Measurements from ENCODE around the gene CPZ.

Gene CPZ

DNA sequence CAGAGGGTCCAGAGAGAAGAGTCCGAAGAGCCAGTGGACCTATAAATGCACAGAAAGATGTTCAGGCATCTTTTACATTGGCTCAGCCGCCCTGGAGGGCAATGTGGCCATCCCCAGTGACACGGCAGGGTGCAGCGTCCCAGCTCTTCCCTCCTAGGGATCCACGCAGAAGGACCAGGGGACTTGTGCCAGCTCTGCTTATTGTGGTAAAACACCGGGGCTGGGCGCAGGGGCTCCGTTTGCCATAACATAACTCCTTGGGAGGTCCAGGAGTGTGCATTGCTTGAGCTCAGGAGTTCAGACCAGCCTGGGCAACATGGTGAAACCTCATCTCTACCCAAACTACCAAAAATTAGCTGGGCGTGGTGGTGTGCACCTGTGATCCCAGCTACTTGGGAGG is 70.2 kb downstream of the CPZ start:
- H2BK12ac ChIP-seq (ENCODE audit: low read length): no peak overlapping the region
- no peak overlapping the region for H3K4me3 ChIP-seq (ENCODE audit: low read length in 2 of 2)
- peak overlapping the region; percentile 43 for H3K23ac ChIP-seq (ENCODE audit: low read depth, low read length, poor library complexity)
- no peaks in the 10 kb centered on the region for H3K36me3 ChIP-seq (replicated peaks in 1 of 2; ENCODE audit: control insufficient read depth in 2 of 2, insufficient read depth in 2 of 2, low read length in 2 of 2)
- H3K9me3 ChIP-seq (replicated peaks in 1 of 2; ENCODE audit: control insufficient read depth in 2 of 2, insufficient read depth in 1 of 2, low read depth in 1 of 2, low read length in 2 of 2): no peaks in the 10 kb centered on the region
- H2BK5ac ChIP-seq (ENCODE audit: low read length): no peak overlapping the region
- no peak overlapping the region for H4K8ac ChIP-seq (ENCODE audit: low read depth, low read length)
- H4K91ac ChIP-seq (ENCODE audit: low read depth, low read length, poor library complexity): no peak overlapping the region
- H2AK5ac ChIP-seq (ENCODE audit: low read depth, low read length): no peak overlapping the region
- H3K4me1 ChIP-seq (ENCODE audit: control insufficient read depth in 2 of 2, insufficient read depth in 1 of 2, low read depth in 1 of 2, low read length in 2 of 2): peaks cover 0 to 4% of the 10 kb centered on the region in 2 donors
- H2BK120ac ChIP-seq (ENCODE audit: low read depth, low read length): no peak overlapping the region
- H3K4ac ChIP-seq (ENCODE audit: low read length): no peak overlapping the region
- no peak overlapping the region for H2BK15ac ChIP-seq (ENCODE audit: low read length)
- peaks cover 0 to 19% (median 0%) of the 10 kb centered on the region in 3 experiments for H3K27me3 ChIP-seq (ENCODE audit: control insufficient read depth in 3 of 3, insufficient read depth in 3 of 3, low read depth in 1 of 3, low read length in 3 of 3)
- no peak overlapping the region for H3K9ac ChIP-seq (ENCODE audit: low read depth, low read length, poor library complexity)
- H3K14ac ChIP-seq (ENCODE audit: low read length): no peak overlapping the region
- H2AFZ ChIP-seq (ENCODE audit: low read length): no peak overlapping the region
- H3K18ac ChIP-seq (ENCODE audit: low read length): no peak overlapping the region
- no CpG with 5 or more reads among the region's 9 CpGs for WGBS, 2 donors (ENCODE audit: extremely low coverage in 2 of 2, insufficient read length in 2 of 2, insufficient replicate concordance in 1 of 2)
- no peak for DNase-seq (ENCODE audit: low spot score)
- no peaks in the 10 kb centered on the region for H3K79me1 ChIP-seq (ENCODE audit: low read depth, low read length)
- H3K4me2 ChIP-seq (ENCODE audit: insufficient read depth, low read length, poor library complexity, severe bottlenecking): no peak overlapping the region
- H3K27ac ChIP-seq (replicated peaks; ENCODE audit: low read length): no peak overlapping the region

DNA sequence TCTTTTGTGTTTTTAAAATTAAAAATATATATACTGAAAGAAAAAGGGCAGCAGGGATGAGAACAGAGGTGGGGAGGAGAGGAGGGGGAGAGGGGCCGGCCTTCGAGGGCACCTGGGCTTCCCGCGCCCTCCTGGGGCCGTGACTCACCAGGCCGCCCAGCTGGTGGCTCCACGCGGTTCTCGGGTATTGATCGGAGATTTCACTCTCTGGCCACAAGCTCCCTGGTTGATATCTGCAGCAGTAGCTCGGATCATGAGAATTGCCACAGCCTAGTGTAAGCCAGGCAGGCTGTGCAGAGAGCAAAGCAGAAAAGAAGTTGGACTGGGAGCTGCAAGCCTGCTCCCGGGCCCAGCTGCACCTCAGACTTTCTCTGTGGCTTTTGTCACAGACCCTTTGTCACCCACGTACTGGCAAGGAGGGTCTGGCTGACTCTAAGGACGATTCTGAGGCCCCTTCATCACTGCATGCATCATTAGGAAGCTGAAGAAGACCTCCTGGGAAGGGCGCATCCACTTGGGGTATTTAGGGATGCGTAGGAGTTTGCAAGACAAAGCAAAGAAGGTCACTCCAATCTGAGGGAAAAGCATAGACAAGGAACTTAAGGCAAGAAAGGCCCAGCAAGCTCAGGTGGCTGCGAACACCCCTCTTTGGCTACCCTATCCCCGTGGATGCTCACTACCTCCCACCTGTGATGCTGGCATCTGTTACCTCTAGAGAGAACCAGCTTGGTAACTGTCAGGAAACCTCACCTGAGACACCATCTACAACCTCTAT is 71.7 kb downstream of the CPZ start:
- no peak overlapping the region for H3K23ac ChIP-seq (ENCODE audit: low read depth, low read length, poor library complexity)
- no peak overlapping the region for H2BK5ac ChIP-seq (ENCODE audit: low read length)
- H4K91ac ChIP-seq (ENCODE audit: low read depth, low read length, poor library complexity): no peak overlapping the region
- no peak overlapping the region for H2AK5ac ChIP-seq (ENCODE audit: low read depth, low read length)
- H2BK15ac ChIP-seq (ENCODE audit: low read length): no peak overlapping the region
- peaks cover 0 to 4% of the 10 kb centered on the region in 2 donors for H3K4me1 ChIP-seq (ENCODE audit: control insufficient read depth in 2 of 2, insufficient read depth in 1 of 2, low read depth in 1 of 2, low read length in 2 of 2)
- H3K79me1 ChIP-seq (ENCODE audit: low read depth, low read length): no peaks in the 10 kb centered on the region
- WGBS, 2 donors (ENCODE audit: extremely low coverage in 2 of 2, insufficient read length in 2 of 2, insufficient replicate concordance in 1 of 2): no CpG with 5 or more reads among the region's 18 CpGs
- no peak overlapping the region for H2BK12ac ChIP-seq (ENCODE audit: low read length)
- peak overlapping the region; percentile 32 for H3K18ac ChIP-seq (ENCODE audit: low read length)
- H3K4me3 ChIP-seq (ENCODE audit: low read length in 2 of 2): no peak overlapping the region
- no peak overlapping the region for H4K8ac ChIP-seq (ENCODE audit: low read depth, low read length)
- no peak overlapping the region for H3K4me2 ChIP-seq (ENCODE audit: insufficient read depth, low read length, poor library complexity, severe bottlenecking)
- H3K4ac ChIP-seq (ENCODE audit: low read length): no peak overlapping the region
- peaks cover 0 to 19% (median 0%) of the 10 kb centered on the region in 3 experiments for H3K27me3 ChIP-seq (ENCODE audit: control insufficient read depth in 3 of 3, insufficient read depth in 3 of 3, low read depth in 1 of 3, low read length in 3 of 3)
- H3K9ac ChIP-seq (ENCODE audit: low read depth, low read length, poor library complexity): no peak overlapping the region
- H2BK120ac ChIP-seq (ENCODE audit: low read depth, low read length): no peak overlapping the region
- H3K27ac ChIP-seq (replicated peaks; ENCODE audit: low read length): no peak overlapping the region
- no peaks in the 10 kb centered on the region for H3K36me3 ChIP-seq (replicated peaks in 1 of 2; ENCODE audit: control insufficient read depth in 2 of 2, insufficient read depth in 2 of 2, low read length in 2 of 2)
- no peak overlapping the region for H2AFZ ChIP-seq (ENCODE audit: low read length)
- H3K9me3 ChIP-seq (replicated peaks in 1 of 2; ENCODE audit: control insufficient read depth in 2 of 2, insufficient read depth in 1 of 2, low read depth in 1 of 2, low read length in 2 of 2): no peaks in the 10 kb centered on the region
- no peak for DNase-seq (ENCODE audit: low spot score)
- no peak overlapping the region for H3K14ac ChIP-seq (ENCODE audit: low read length)

DNA sequence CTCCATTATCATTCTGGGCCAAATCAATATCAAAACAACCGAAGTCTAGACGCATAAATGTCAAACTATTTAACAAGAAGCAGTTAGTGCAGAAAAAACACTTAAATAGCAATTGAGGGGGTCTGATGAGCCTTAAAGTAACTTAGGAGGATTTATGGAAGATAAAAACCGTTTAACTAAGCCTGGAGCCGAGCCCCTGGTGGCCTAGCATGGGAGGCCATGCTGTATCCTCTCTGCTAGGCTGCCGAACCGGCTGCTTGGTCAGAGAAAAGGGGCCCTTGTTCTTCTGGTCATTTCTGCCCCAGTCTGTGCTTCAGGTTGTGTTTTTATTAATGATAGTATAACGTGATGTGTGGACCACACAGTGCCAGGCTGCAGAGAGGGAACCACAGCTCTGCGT is 72.4 kb downstream of the CPZ start:
- Histone ChIP-seq H3K18ac (ENCODE audit: low read length) (no peak overlapping the region), H2AFZ (ENCODE audit: low read length) (no peak overlapping the region), H3K4me1 (ENCODE audit: control insufficient read depth in 2 of 2, insufficient read depth in 1 of 2, low read depth in 1 of 2, low read length in 2 of 2) (peaks cover 0 to 4% of the 10 kb centered on the region in 2 donors), H3K36me3 (replicated peaks in 1 of 2; ENCODE audit: control insufficient read depth in 2 of 2, insufficient read depth in 2 of 2, low read length in 2 of 2) (no peaks in the 10 kb centered on the region), H2AK5ac (ENCODE audit: low read depth, low read length) (no peak overlapping the region), H3K23ac (ENCODE audit: low read depth, low read length, poor library complexity) (no peak overlapping the region), H4K91ac (ENCODE audit: low read depth, low read length, poor library complexity) (no peak overlapping the region), H3K4me3 (ENCODE audit: low read length in 2 of 2) (no peak overlapping the region), H2BK5ac (ENCODE audit: low read length) (no peak overlapping the region), H2BK12ac (ENCODE audit: low read length) (no peak overlapping the region), H3K4me2 (ENCODE audit: insufficient read depth, low read length, poor library complexity, severe bottlenecking) (no peak overlapping the region), H3K4ac (ENCODE audit: low read length) (no peak overlapping the region), H2BK15ac (ENCODE audit: low read length) (no peak overlapping the region), H3K27ac (replicated peaks; ENCODE audit: low read length) (no peak overlapping the region), H3K79me1 (ENCODE audit: low read depth, low read length) (no peaks in the 10 kb centered on the region), H3K9ac (ENCODE audit: low read depth, low read length, poor library complexity) (no peak overlapping the region), H4K8ac (ENCODE audit: low read depth, low read length) (no peak overlapping the region), H3K27me3 (ENCODE audit: control insufficient read depth in 3 of 3, insufficient read depth in 3 of 3, low read depth in 1 of 3, low read length in 3 of 3) (peaks cover 0 to 19% (median 0%) of the 10 kb centered on the region in 3 experiments), H3K14ac (ENCODE audit: low read length) (no peak overlapping the region), H2BK120ac (ENCODE audit: low read depth, low read length) (no peak overlapping the region), H3K9me3 (replicated peaks in 1 of 2; ENCODE audit: control insufficient read depth in 2 of 2, insufficient read depth in 1 of 2, low read depth in 1 of 2, low read length in 2 of 2) (no peaks in the 10 kb centered on the region)
- WGBS, 2 donors (ENCODE audit: extremely low coverage in 2 of 2, insufficient read length in 2 of 2, insufficient replicate concordance in 1 of 2): no CpG with 5 or more reads among the region's 8 CpGs
- DNase-seq (ENCODE audit: low spot score): no peak

DNA sequence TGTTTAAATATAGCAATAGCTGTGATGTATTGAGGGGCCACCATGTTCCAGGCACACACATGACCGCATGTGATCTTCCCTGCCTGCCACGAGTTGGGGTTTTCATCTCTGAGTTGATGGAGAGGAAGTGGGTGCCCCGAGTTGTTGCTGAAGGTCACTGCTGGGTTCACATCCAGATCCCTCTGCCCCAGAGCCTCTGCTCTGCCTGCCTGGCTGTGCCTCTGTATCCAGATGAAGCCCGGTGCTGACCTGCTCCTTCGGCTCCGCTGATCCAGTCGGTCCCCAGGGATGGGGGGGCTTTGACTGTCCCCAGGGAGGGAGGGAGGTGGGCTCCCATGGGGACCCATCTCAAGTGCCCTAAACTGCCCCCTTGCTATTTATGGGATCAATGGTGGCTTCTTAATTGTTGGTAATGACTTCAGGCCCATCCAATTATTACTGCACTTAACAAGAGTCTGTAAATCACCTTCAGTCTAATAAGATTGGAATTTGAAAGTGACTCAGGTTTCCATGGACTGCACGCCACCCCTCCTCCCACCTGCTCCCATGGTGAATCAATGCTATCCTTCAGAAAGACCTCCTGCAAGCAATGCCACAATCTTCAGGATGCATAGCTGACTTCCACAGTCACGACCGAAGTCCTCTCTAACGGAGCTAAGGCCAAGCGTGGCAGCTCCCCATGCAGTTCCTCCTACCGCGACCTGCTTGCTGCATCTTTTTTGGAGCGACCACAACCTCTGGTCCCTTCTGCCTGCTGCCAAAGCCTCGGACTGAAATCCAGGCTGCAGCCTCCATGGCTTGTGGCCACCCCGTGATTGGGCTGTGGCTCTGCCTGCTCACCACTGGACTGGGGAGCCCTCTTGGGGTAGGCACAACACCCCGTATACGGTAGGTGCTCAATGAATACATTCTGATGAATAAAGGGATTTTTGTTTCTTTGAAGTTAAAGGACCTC is 73.1 kb downstream of the CPZ start:
- Histone ChIP-seq H3K9ac (ENCODE audit: low read depth, low read length, poor library complexity) (no peak overlapping the region), H2BK15ac (ENCODE audit: low read length) (no peak overlapping the region), H3K9me3 (replicated peaks in 1 of 2; ENCODE audit: control insufficient read depth in 2 of 2, insufficient read depth in 1 of 2, low read depth in 1 of 2, low read length in 2 of 2) (no peaks in the 10 kb centered on the region), H3K4me3 (ENCODE audit: low read length in 2 of 2) (no peak overlapping the region), H2BK12ac (ENCODE audit: low read length) (no peak overlapping the region), H3K27ac (replicated peaks; ENCODE audit: low read length) (no peak overlapping the region), H2BK5ac (ENCODE audit: low read length) (peak overlapping the region; percentile 33), H3K4ac (ENCODE audit: low read length) (no peak overlapping the region), H3K4me2 (ENCODE audit: insufficient read depth, low read length, poor library complexity, severe bottlenecking) (no peak overlapping the region), H3K18ac (ENCODE audit: low read length) (no peak overlapping the region), H4K91ac (ENCODE audit: low read depth, low read length, poor library complexity) (no peak overlapping the region), H3K27me3 (ENCODE audit: control insufficient read depth in 3 of 3, insufficient read depth in 3 of 3, low read depth in 1 of 3, low read length in 3 of 3) (peaks cover 0 to 19% (median 0%) of the 10 kb centered on the region in 3 experiments), H3K14ac (ENCODE audit: low read length) (no peak overlapping the region), H3K23ac (ENCODE audit: low read depth, low read length, poor library complexity) (no peak overlapping the region), H3K36me3 (replicated peaks in 1 of 2; ENCODE audit: control insufficient read depth in 2 of 2, insufficient read depth in 2 of 2, low read length in 2 of 2) (no peaks in the 10 kb centered on the region), H3K79me1 (ENCODE audit: low read depth, low read length) (no peaks in the 10 kb centered on the region), H3K4me1 (ENCODE audit: control insufficient read depth in 2 of 2, insufficient read depth in 1 of 2, low read depth in 1 of 2, low read length in 2 of 2) (peaks cover 0 to 4% of the 10 kb centered on the region in 2 donors), H2AK5ac (ENCODE audit: low read depth, low read length) (no peak overlapping the region), H2AFZ (ENCODE audit: low read length) (no peak overlapping the region), H2BK120ac (ENCODE audit: low read depth, low read length) (no peak overlapping the region), H4K8ac (ENCODE audit: low read depth, low read length) (no peak overlapping the region)
- no CpG with 5 or more reads among the region's 19 CpGs for WGBS, 2 donors (ENCODE audit: extremely low coverage in 2 of 2, insufficient read length in 2 of 2, insufficient replicate concordance in 1 of 2)
- DNase-seq (ENCODE audit: low spot score): no peak

Measured in neuronal stem cell (in vitro differentiated cells).